Measurements from ENCODE around the gene CASZ1. TPM values are rescaled to one million over a fixed set of nuclear protein-coding genes. Genes with fewer than 3 reads are reported as not detected.

Gene CASZ1
- total and polyA plus RNA-seq, 3 donors from 2014 or later = 9.4 to 12.3 (median 10.3) TPM

DNA sequence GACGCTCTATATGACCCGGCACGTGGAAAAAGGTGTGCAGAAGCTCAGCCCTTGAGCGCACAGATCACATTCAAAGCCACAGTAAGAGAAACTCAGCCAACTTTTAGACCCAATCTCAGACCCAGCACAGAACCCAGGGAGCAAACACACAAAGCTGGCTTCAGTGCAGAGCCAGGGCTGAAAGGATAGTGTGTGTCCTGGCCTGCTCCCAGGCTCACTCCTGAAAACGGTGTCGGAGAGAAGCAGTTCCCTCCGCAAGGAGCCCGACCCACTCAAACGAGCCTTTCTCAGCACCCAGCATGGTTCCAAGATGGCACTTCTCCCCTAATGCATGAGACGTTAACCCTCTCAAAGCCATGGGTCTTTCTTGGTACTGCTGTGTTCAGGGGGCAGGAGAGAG lies 39.6 kb downstream of the CASZ1 start:
- Histone ChIP-seq H3K27ac (no peak overlapping the region), H3K4me1 (peaks cover 13% of the 10 kb centered on the region), H3K27me3 (no peaks in the 10 kb centered on the region), H3K36me3 (ENCODE audit: low read depth, missing control alignments) (no peaks in the 10 kb centered on the region), H3K4me3 (no peak overlapping the region), H3K9me3 (no peaks in the 10 kb centered on the region)
- TF ChIP-seq POLR2A (IDR thresholded peaks at IDR 0.05) = no peak
- TF ChIP-seq, protein P1, sequence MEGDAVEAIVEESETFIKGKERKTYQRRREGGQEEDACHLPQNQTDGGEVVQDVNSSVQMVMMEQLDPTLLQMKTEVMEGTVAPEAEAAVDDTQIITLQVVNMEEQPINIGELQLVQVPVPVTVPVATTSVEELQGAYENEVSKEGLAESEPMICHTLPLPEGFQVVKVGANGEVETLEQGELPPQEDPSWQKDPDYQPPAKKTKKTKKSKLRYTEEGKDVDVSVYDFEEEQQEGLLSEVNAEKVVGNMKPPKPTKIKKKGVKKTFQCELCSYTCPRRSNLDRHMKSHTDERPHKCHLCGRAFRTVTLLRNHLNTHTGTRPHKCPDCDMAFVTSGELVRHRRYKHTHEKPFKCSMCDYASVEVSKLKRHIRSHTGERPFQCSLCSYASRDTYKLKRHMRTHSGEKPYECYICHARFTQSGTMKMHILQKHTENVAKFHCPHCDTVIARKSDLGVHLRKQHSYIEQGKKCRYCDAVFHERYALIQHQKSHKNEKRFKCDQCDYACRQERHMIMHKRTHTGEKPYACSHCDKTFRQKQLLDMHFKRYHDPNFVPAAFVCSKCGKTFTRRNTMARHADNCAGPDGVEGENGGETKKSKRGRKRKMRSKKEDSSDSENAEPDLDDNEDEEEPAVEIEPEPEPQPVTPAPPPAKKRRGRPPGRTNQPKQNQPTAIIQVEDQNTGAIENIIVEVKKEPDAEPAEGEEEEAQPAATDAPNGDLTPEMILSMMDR (IDR thresholded peaks at IDR 0.05) = no peak
- intact Hi-C loops (cut with DNase I; ENCODE audit: low total_unique reads) = no loop called here
- 75 to 81% methylated on average over 10 of the region's 10 CpGs for WGBS, 2 donors
- DNase-seq = no peak

DNA sequence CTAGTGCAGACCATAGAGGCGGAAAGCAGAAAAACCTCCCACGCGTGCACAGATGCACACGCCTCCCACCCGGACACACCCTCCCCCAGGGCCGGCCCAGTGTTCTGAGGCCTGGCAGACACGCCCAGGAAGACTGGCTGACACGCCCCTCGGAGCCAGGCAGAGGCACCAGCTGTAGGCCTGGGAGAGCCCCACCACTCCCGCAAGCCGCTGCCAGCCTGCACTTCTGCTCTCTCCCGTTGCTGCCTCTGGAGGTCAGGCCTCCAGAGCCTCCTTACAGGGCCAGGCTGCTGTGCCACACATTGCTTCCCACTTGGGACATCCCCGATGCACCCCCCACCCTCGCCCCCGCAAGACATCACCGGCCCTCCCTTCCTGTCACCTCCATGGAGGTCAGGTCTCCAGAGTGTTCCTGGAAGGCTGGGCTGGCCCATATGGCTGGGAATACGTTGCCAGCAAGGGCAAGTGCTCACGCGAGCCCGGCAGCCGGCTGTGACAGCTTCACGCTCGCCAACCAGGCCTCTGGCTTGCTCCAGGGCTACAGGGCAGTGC lies 40.4 kb downstream of the CASZ1 start:
- Histone ChIP-seq H3K27me3 (no peaks in the 10 kb centered on the region), H3K36me3 (ENCODE audit: low read depth, missing control alignments) (no peaks in the 10 kb centered on the region), H3K4me3 (no peak overlapping the region), H3K27ac (no peak overlapping the region), H3K4me1 (peaks cover 13% of the 10 kb centered on the region), H3K9me3 (no peaks in the 10 kb centered on the region)
- WGBS, 2 donors = 43 to 58% methylated on average over 11 to 22 of the region's 23 CpGs
- TF ChIP-seq POLR2A (IDR thresholded peaks at IDR 0.05) = no peak
- TF ChIP-seq, protein P1 (IDR thresholded peaks at IDR 0.05) = no peak
- intact Hi-C loops (cut with DNase I; ENCODE audit: low total_unique reads) = no loop called here
- DNase-seq = peak; percentile 89

DNA sequence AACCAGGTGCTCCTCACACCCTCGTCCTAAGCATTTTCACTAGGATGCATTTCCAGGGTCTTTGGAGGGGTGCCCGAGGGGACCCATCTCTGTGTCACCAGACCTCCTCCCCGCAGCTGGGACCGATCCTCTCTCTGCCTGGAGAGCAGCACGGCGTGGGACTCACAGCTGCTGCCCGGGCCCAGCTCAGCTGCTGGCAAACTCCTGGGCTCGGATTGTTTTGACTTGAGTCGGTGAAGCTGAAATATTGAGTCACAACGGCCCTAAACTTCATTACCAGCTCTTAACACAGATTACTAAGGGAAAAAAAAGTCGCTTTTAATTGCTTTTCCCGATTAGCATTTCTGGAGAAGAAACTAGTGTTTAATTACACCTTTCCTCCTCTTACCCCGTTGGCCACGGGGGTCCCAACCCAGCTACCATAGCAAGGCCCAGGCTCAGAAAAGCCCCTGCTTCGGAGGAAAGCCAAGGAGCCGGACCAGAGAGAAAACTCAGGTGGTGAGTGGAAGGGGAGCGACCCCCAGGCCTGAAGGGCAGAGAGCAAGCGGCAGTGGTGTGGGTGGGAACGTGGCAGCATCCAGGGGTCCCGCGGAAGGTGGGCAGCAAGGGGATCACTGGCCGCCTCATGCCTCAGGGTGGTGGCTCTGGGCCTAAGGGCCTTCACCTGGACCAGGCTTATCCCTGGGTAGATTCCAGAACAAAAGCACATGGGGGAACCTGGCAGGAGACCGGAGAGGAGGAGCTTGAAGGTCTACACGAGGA lies 41.7 kb downstream of the CASZ1 start:
- WGBS, 2 donors = 86 to 89% methylated on average over 21 to 24 of the region's 24 CpGs
- Histone ChIP-seq H3K9me3 (no peaks in the 10 kb centered on the region), H3K4me1 (peaks cover 13% of the 10 kb centered on the region), H3K27me3 (no peaks in the 10 kb centered on the region), H3K4me3 (no peak overlapping the region), H3K36me3 (ENCODE audit: low read depth, missing control alignments) (no peaks in the 10 kb centered on the region), H3K27ac (no peak overlapping the region)
- TF ChIP-seq POLR2A (IDR thresholded peaks at IDR 0.05) = no peak
- TF ChIP-seq, protein P1 (IDR thresholded peaks at IDR 0.05) = no peak
- intact Hi-C loops (cut with DNase I; ENCODE audit: low total_unique reads) = no loop called here
- no peak for DNase-seq

DNA sequence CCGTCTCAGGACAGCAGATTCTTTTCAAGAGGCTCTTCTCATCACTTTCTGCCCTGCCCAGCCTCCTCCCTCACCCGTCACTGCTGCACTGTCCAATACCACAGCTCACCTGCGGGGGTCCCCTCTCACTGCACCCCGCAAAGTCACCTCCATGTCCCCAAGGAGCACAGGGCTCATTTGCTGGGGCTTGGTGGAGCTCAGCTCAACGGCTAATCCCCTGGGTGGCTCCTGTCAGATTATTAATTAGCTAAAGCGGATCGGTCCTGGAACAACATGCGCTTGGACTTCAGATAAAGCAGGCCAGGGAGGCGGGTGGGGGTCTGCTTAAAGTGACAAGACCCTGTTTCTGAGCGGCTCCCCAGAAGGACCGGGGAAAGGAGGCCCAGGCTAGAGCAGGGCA lies 43.1 kb downstream of the CASZ1 start:
- H3K36me3 ChIP-seq (ENCODE audit: low read depth, missing control alignments) = no peaks in the 10 kb centered on the region
- no peaks in the 10 kb centered on the region for H3K27me3 ChIP-seq
- no peak overlapping the region for H3K4me3 ChIP-seq
- TF ChIP-seq, protein P1 (IDR thresholded peaks at IDR 0.05) = no peak
- TF ChIP-seq POLR2A (IDR thresholded peaks at IDR 0.05) = no peak
- intact Hi-C loops (cut with DNase I; ENCODE audit: low total_unique reads) = no loop called here
- no peak overlapping the region for H3K27ac ChIP-seq
- no peaks in the 10 kb centered on the region for H3K9me3 ChIP-seq
- peaks cover 13% of the 10 kb centered on the region for H3K4me1 ChIP-seq
- WGBS, 2 donors = 70 to 74% methylated on average over 10 to 11 of the region's 11 CpGs
- DNase-seq = no peak

All from testis (tissue), 3 donors.